ENCODE data around the gene CFAP119.

CFAP119 gene

DNA sequence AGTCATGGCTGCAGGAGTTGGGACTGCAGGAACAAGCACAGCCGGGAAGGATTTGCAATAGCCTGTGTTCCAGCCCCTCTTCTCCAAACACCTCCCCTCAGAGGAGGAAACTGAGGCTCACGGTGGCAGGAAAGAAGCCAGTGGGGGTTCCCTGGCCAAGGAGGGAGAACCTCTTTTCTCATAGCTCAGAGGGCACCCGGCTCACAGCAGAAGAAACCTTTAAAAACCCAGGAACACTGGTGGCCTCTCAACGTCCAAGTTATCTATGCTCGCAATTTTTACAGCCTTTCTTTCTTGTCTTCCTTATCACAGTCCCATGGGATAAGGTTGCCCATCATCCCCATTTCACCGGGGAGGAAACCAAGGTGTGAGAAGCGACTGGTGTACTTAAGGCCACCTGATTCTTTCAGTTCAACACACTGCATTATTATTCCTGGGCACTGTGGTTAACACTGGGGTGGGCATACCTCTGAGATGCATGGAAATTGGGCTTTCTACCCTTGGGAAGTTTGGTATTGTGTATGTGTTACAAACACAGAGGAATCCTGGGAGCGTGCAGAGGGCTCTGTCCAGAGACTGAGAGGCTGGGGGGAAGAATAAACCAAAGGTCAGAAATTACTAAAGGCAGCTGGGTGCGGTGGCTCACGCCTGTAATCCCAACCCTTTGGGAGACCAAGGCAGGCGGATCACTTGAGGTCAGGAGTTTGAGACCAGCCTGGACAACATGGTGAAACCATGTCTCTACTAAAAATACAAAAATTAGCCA is 25.9 kb upstream of the CFAP119 start:
- H3K27me3 ChIP-seq (replicated peaks; ENCODE audit: control insufficient read depth, insufficient read depth, low read length) = no peaks in the 10 kb centered on the region
- peak overlapping the region; percentile 97 for H3K9ac ChIP-seq (ENCODE audit: low read length)
- peaks cover 10% of the 10 kb centered on the region for H3K36me3 ChIP-seq (ENCODE audit: control insufficient read depth, insufficient read depth, low read length, severe bottlenecking)
- H3K9me3 ChIP-seq (ENCODE audit: control insufficient read depth, low read length) = no peaks in the 10 kb centered on the region
- peak overlapping the region; percentile 93 for H3K4me3 ChIP-seq (ENCODE audit: low read length)
- peaks cover 19% of the 10 kb centered on the region for H3K4me1 ChIP-seq (ENCODE audit: control insufficient read depth, insufficient read depth, low read length)
- no peak for DNase-seq (ENCODE audit: low read depth)

GRCh38 chr16:30786936-30787612 is 25.2 kb upstream of the CFAP119 start, which contains the start of gene ZNF629:
Gene ZNF629 (minus strand): TSS chr16:30787205. CDS start chr16:30784482, 2,723 bp downstream.
- peak within 1 kb of the TSS; percentile 97 for H3K9ac ChIP-seq (ENCODE audit: low read length)
- no peaks in the 10 kb centered on the region for H3K9me3 ChIP-seq (ENCODE audit: control insufficient read depth, low read length)
- DNase-seq (ENCODE audit: low read depth) = peak; percentile 80
- peak within 1 kb of the TSS; percentile 93 for H3K4me3 ChIP-seq (ENCODE audit: low read length)
- H3K27me3 ChIP-seq (replicated peaks; ENCODE audit: control insufficient read depth, insufficient read depth, low read length) = no peaks in the 10 kb centered on the region
- peaks cover 19% of the 10 kb centered on the region for H3K4me1 ChIP-seq (ENCODE audit: control insufficient read depth, insufficient read depth, low read length)
- H3K36me3 ChIP-seq (ENCODE audit: control insufficient read depth, insufficient read depth, low read length, severe bottlenecking) = peaks cover 17% of the 10 kb centered on the region

- Histone ChIP-seq H3K27me3 (replicated peaks; ENCODE audit: control insufficient read depth, insufficient read depth, low read length) (no peaks in the 10 kb centered on the region), H3K9ac (ENCODE audit: low read length) (peak overlapping the region; percentile 97), H3K4me3 (ENCODE audit: low read length) (peak overlapping the region; percentile 93), H3K36me3 (ENCODE audit: control insufficient read depth, insufficient read depth, low read length, severe bottlenecking) (peaks cover 24% of the 10 kb centered on the region), H3K4me1 (ENCODE audit: control insufficient read depth, insufficient read depth, low read length) (peaks cover 19% of the 10 kb centered on the region), H3K9me3 (ENCODE audit: control insufficient read depth, low read length) (no peaks in the 10 kb centered on the region)
- DNase-seq (ENCODE audit: low read depth) = peak; percentile 92
Observed at GRCh38 chr16:30786115-30786935, 24.5 kb upstream of the CFAP119 start.

- Histone ChIP-seq H3K9me3 (ENCODE audit: control insufficient read depth, low read length) (no peaks in the 10 kb centered on the region), H3K36me3 (ENCODE audit: control insufficient read depth, insufficient read depth, low read length, severe bottlenecking) (peaks cover 28% of the 10 kb centered on the region), H3K9ac (ENCODE audit: low read length) (peak overlapping the region; percentile 97), H3K27me3 (replicated peaks; ENCODE audit: control insufficient read depth, insufficient read depth, low read length) (no peaks in the 10 kb centered on the region), H3K4me3 (ENCODE audit: low read length) (peak overlapping the region; percentile 82), H3K4me1 (ENCODE audit: control insufficient read depth, insufficient read depth, low read length) (peaks cover 19% of the 10 kb centered on the region)
- DNase-seq (ENCODE audit: low read depth) = no peak
Observed at GRCh38 chr16:30785126-30786106, 23.6 kb upstream of the CFAP119 start.

- Histone ChIP-seq H3K27me3 (replicated peaks; ENCODE audit: control insufficient read depth, insufficient read depth, low read length) (no peaks in the 10 kb centered on the region), H3K4me3 (ENCODE audit: low read length) (no peak overlapping the region), H3K4me1 (ENCODE audit: control insufficient read depth, insufficient read depth, low read length) (peaks cover 22% of the 10 kb centered on the region), H3K9ac (ENCODE audit: low read length) (no peak overlapping the region), H3K36me3 (ENCODE audit: control insufficient read depth, insufficient read depth, low read length, severe bottlenecking) (peaks cover 28% of the 10 kb centered on the region), H3K9me3 (ENCODE audit: control insufficient read depth, low read length) (no peaks in the 10 kb centered on the region)
- DNase-seq (ENCODE audit: low read depth) = no peak
Observed at GRCh38 chr16:30784215-30784614, 22.4 kb upstream of the CFAP119 start.

GRCh38 chr16:30783280-30784109 is 21.6 kb upstream of the CFAP119 start:
- no peak for DNase-seq (ENCODE audit: low read depth)
- no peak overlapping the region for H3K4me3 ChIP-seq (ENCODE audit: low read length)
- no peak overlapping the region for H3K9ac ChIP-seq (ENCODE audit: low read length)
- no peaks in the 10 kb centered on the region for H3K9me3 ChIP-seq (ENCODE audit: control insufficient read depth, low read length)
- no peaks in the 10 kb centered on the region for H3K27me3 ChIP-seq (replicated peaks; ENCODE audit: control insufficient read depth, insufficient read depth, low read length)
- H3K36me3 ChIP-seq (ENCODE audit: control insufficient read depth, insufficient read depth, low read length, severe bottlenecking) = peaks cover 28% of the 10 kb centered on the region
- peaks cover 30% of the 10 kb centered on the region for H3K4me1 ChIP-seq (ENCODE audit: control insufficient read depth, insufficient read depth, low read length)

DNA sequence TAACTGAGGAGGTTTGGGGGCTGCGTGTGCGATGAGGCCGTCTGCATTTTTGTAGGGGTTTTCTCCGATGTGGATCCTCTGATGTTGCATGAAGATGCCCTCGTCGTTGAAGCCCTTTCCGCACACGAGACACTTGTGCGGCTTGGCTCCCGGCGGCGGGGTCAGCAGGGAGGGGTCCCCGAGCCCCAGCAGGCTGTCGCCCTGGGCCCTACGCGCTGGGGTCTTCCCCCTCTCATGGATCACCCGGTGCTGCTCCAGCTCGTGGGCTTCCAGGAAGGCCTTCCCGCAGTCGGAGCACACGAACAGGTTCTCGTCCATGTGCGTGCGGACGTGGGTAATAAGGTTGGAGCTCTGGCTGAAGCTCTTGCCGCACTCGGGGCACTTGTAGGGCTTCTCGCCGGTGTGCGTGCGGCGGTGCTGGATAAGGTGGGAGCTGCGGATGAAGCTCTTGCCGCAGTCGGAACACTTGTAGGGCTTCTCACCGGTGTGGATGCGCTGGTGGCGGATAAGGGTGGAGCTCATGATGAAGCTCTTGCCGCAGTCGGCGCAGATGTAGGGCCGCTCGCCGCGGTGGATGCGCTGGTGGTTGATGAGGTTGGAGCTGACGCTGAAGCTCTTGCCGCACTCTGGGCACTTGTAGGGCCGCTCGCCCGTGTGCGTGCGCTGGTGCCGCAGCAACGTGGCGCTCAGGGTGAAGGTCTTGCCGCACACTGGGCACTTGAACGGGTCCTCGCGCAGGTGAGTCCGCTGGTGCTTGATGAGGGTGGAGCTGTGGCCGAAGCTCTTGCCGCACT is 20.8 kb upstream of the CFAP119 start:
- no peak for DNase-seq (ENCODE audit: low read depth)
- peaks cover 32% of the 10 kb centered on the region for H3K4me1 ChIP-seq (ENCODE audit: control insufficient read depth, insufficient read depth, low read length)
- peaks cover 28% of the 10 kb centered on the region for H3K36me3 ChIP-seq (ENCODE audit: control insufficient read depth, insufficient read depth, low read length, severe bottlenecking)
- H3K9me3 ChIP-seq (ENCODE audit: control insufficient read depth, low read length) = no peaks in the 10 kb centered on the region
- no peaks in the 10 kb centered on the region for H3K27me3 ChIP-seq (replicated peaks; ENCODE audit: control insufficient read depth, insufficient read depth, low read length)
- no peak overlapping the region for H3K4me3 ChIP-seq (ENCODE audit: low read length)
- H3K9ac ChIP-seq (ENCODE audit: low read length) = no peak overlapping the region

DNA sequence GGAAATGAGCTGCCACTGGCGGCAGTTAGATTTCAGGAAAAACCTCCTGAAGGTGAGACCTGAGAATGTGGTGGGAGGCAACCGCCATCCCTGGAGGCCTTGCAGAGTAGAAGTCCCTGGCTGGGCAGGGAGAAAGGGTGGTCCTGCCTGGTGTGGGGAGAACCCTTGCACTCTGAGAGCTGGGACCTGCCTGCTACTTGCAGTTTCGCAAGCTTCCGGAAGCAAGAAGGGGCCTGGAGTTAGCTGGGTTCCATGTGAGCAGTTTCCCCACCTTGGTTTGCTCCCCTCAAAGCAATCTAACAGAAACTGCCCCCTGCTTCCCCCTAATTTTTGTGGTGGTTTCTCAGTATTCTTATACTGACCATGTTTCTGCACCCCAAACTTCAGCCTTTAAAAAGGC is 18.7 kb upstream of the CFAP119 start:
- H3K9ac ChIP-seq (ENCODE audit: low read length) = no peak overlapping the region
- H3K4me1 ChIP-seq (ENCODE audit: control insufficient read depth, insufficient read depth, low read length) = peaks cover 34% of the 10 kb centered on the region
- no peaks in the 10 kb centered on the region for H3K9me3 ChIP-seq (ENCODE audit: control insufficient read depth, low read length)
- no peak for DNase-seq (ENCODE audit: low read depth)
- H3K27me3 ChIP-seq (replicated peaks; ENCODE audit: control insufficient read depth, insufficient read depth, low read length) = no peaks in the 10 kb centered on the region
- H3K4me3 ChIP-seq (ENCODE audit: low read length) = no peak overlapping the region
- H3K36me3 ChIP-seq (ENCODE audit: control insufficient read depth, insufficient read depth, low read length, severe bottlenecking) = peaks cover 28% of the 10 kb centered on the region

- DNase-seq (ENCODE audit: low read depth) = no peak
- Histone ChIP-seq H3K36me3 (ENCODE audit: control insufficient read depth, insufficient read depth, low read length, severe bottlenecking) (peaks cover 28% of the 10 kb centered on the region), H3K9me3 (ENCODE audit: control insufficient read depth, low read length) (no peaks in the 10 kb centered on the region), H3K4me3 (ENCODE audit: low read length) (no peak overlapping the region), H3K9ac (ENCODE audit: low read length) (no peak overlapping the region), H3K4me1 (ENCODE audit: control insufficient read depth, insufficient read depth, low read length) (peaks cover 33% of the 10 kb centered on the region), H3K27me3 (replicated peaks; ENCODE audit: control insufficient read depth, insufficient read depth, low read length) (no peaks in the 10 kb centered on the region)
Observed at GRCh38 chr16:30780021-30780420, 18.2 kb upstream of the CFAP119 start.

Data from adipocyte (in vitro differentiated cells).